ENCODE results near the gene NDNF. TPM values are rescaled to one million over a fixed set of nuclear protein-coding genes. Genes with fewer than 3 reads are reported as not detected.

Gene NDNF
- total and polyA plus RNA-seq, 2 experiments from 2014 or later: 13.6 to 30.5 TPM

DNA sequence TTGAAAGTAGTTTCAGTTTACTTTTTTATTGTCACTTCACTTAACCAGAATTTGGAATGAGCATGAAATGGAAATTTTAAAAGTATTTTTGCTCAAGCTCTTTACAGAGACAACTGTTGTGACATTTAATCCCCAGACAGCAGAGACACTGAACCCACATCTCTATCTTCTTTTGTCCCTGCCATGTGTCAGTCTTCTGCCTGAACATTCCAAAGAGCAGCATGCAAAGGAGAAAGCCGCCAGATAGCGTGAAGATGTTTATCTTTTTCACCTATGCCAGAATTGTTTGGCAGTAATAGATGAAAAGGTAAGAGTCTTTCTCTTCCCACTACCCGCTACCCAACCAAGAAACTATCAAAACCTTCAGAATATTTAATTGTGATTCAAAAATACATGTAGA is 46.8 kb downstream of the NDNF start:
- Histone ChIP-seq H3K36me3 (replicated peaks; ENCODE audit: insufficient read depth, low read depth) (no peaks in the 10 kb centered on the region), H4K20me1 (ENCODE audit: insufficient read depth, poor library complexity, severe bottlenecking) (no peaks in the 10 kb centered on the region), H3K27ac (no peak overlapping the region), H3K4me3 (no peak overlapping the region), H3K27me3 (no peaks in the 10 kb centered on the region), H2AFZ (no peak overlapping the region), H3K4me2 (no peak overlapping the region), H3K9me2 (replicated peaks; ENCODE audit: insufficient read depth) (no peaks in the 10 kb centered on the region), H3K79me2 (no peaks in the 10 kb centered on the region), H3K4me1 (ENCODE audit: insufficient read depth) (no peaks in the 10 kb centered on the region), H3K9me3 (ENCODE audit: low read depth) (no peaks in the 10 kb centered on the region)
- DNase-seq (ENCODE audit: low spot score): no peak
- TF ChIP-seq EZH2phosphoT487 (IDR thresholded peaks at IDR 0.05; ENCODE audit: low read depth, severe bottlenecking, unreplicated experiment) (no peak), EZH2 (IDR thresholded peaks at IDR 0.05; ENCODE audit: borderline replicate concordance) (no peak)
- TF ChIP-seq, protein P1, sequence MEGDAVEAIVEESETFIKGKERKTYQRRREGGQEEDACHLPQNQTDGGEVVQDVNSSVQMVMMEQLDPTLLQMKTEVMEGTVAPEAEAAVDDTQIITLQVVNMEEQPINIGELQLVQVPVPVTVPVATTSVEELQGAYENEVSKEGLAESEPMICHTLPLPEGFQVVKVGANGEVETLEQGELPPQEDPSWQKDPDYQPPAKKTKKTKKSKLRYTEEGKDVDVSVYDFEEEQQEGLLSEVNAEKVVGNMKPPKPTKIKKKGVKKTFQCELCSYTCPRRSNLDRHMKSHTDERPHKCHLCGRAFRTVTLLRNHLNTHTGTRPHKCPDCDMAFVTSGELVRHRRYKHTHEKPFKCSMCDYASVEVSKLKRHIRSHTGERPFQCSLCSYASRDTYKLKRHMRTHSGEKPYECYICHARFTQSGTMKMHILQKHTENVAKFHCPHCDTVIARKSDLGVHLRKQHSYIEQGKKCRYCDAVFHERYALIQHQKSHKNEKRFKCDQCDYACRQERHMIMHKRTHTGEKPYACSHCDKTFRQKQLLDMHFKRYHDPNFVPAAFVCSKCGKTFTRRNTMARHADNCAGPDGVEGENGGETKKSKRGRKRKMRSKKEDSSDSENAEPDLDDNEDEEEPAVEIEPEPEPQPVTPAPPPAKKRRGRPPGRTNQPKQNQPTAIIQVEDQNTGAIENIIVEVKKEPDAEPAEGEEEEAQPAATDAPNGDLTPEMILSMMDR (IDR thresholded peaks at IDR 0.05; ENCODE audit: poor library complexity): no peak
- 57% methylated on average over 3 of the region's 3 CpGs for WGBS (ENCODE audit: low lambda C conversion rate, missing lambda C conversion rate)

DNA sequence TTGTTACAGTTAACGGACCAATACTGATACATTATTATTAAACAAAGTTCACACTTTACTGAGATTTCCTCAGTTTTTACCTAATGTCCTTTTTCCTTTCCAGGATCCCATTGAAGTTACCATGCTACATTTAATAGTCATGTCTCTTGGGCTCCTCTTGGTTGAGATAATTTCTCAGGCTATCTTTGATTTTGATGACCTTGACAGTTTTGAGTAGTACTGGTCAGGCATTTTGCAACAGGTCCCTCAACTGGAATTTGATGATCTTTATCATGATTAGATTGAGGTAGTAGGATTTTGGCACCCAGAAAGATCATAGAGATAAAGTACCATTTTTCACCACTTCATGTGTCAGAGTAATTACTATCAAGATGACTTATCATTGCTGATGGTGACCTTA is 53.8 kb downstream of the NDNF start:
- Histone ChIP-seq H3K4me2 (no peak overlapping the region), H3K4me3 (no peak overlapping the region), H3K27me3 (no peaks in the 10 kb centered on the region), H3K79me2 (no peaks in the 10 kb centered on the region), H3K9me3 (ENCODE audit: low read depth) (no peaks in the 10 kb centered on the region), H4K20me1 (ENCODE audit: insufficient read depth, poor library complexity, severe bottlenecking) (no peaks in the 10 kb centered on the region), H3K9me2 (replicated peaks; ENCODE audit: insufficient read depth) (no peaks in the 10 kb centered on the region), H3K4me1 (ENCODE audit: insufficient read depth) (peaks cover 13% of the 10 kb centered on the region), H3K36me3 (replicated peaks; ENCODE audit: insufficient read depth, low read depth) (no peaks in the 10 kb centered on the region), H2AFZ (no peak overlapping the region), H3K27ac (no peak overlapping the region)
- TF ChIP-seq, protein P1 (IDR thresholded peaks at IDR 0.05; ENCODE audit: poor library complexity): no peak
- WGBS (ENCODE audit: low lambda C conversion rate, missing lambda C conversion rate): 96% methylated on average over 1 of the region's 1 CpG
- DNase-seq (ENCODE audit: low spot score): no peak

DNA sequence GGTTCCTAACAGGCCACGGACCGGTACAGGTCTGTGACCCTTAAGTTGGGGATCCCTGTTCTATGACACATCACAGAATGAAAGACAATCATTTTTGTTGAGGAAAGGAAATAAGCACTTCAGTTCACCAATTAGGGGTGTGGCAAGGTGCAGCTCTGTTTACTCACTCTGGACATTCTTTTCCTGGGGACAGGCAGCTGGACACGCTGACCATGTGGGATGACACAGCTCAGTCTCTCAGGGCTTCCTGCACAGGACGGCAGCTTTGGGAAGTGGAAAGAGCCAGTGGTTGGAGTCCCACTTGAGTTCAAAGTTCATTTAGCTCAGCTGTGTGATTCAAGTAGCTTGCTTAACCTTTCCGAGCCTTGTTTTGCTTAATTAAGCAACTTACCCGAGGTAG is 55.7 kb downstream of the NDNF start:
- peak; percentile 16 for DNase-seq (ENCODE audit: low spot score)
- Histone ChIP-seq H3K79me2 (no peaks in the 10 kb centered on the region), H3K4me2 (no peak overlapping the region), H3K36me3 (replicated peaks; ENCODE audit: insufficient read depth, low read depth) (no peaks in the 10 kb centered on the region), H3K9me2 (replicated peaks; ENCODE audit: insufficient read depth) (no peaks in the 10 kb centered on the region), H3K27ac (peak overlapping the region; percentile 44), H2AFZ (no peak overlapping the region), H3K27me3 (no peaks in the 10 kb centered on the region), H3K4me1 (ENCODE audit: insufficient read depth) (peaks cover 16% of the 10 kb centered on the region), H3K4me3 (no peak overlapping the region), H3K9me3 (ENCODE audit: low read depth) (no peaks in the 10 kb centered on the region), H4K20me1 (ENCODE audit: insufficient read depth, poor library complexity, severe bottlenecking) (no peaks in the 10 kb centered on the region)
- WGBS (ENCODE audit: low lambda C conversion rate, missing lambda C conversion rate): 79% methylated on average over 6 of the region's 6 CpGs
- TF ChIP-seq, protein P1 (IDR thresholded peaks at IDR 0.05; ENCODE audit: poor library complexity): no peak
- TF ChIP-seq EZH2 (IDR thresholded peaks at IDR 0.05; ENCODE audit: borderline replicate concordance) (no peak), EZH2phosphoT487 (IDR thresholded peaks at IDR 0.05; ENCODE audit: low read depth, severe bottlenecking, unreplicated experiment) (no peak)

DNA sequence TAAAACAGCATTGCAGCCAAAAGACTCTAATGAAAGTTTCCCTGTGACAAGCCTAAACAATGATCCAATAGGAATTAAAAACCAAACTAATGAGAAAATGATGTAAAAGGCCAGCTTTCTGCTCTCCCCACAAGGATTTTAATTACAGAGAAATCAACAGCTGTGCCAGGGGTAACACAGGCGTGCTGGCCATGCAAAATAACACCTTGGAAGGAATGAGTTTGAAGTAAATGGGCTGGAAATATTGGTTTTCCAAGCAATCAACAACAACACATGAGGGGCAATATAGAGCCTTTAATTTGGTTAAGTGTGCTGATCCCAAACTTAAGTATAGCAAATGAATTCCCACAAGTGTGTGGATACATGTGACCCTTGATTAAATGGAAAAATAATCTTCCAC is 56.9 kb downstream of the NDNF start:
- no peaks in the 10 kb centered on the region for H3K79me2 ChIP-seq
- no peaks in the 10 kb centered on the region for H3K36me3 ChIP-seq (replicated peaks; ENCODE audit: insufficient read depth, low read depth)
- TF ChIP-seq EZH2phosphoT487 (IDR thresholded peaks at IDR 0.05; ENCODE audit: low read depth, severe bottlenecking, unreplicated experiment): no peak
- TF ChIP-seq EZH2 (IDR thresholded peaks at IDR 0.05; ENCODE audit: borderline replicate concordance): no peak
- TF ChIP-seq, protein P1 (IDR thresholded peaks at IDR 0.05; ENCODE audit: poor library complexity): no peak
- DNase-seq (ENCODE audit: low spot score): no peak
- no peaks in the 10 kb centered on the region for H3K9me3 ChIP-seq (ENCODE audit: low read depth)
- H3K27ac ChIP-seq: peak overlapping the region; percentile 44
- 96% methylated on average over 1 of the region's 1 CpG for WGBS (ENCODE audit: low lambda C conversion rate, missing lambda C conversion rate)
- no peak overlapping the region for H2AFZ ChIP-seq
- H3K9me2 ChIP-seq (replicated peaks; ENCODE audit: insufficient read depth): no peaks in the 10 kb centered on the region
- no peak overlapping the region for H3K4me3 ChIP-seq
- no peaks in the 10 kb centered on the region for H4K20me1 ChIP-seq (ENCODE audit: insufficient read depth, poor library complexity, severe bottlenecking)
- H3K4me2 ChIP-seq: no peak overlapping the region
- H3K27me3 ChIP-seq: no peaks in the 10 kb centered on the region
- H3K4me1 ChIP-seq (ENCODE audit: insufficient read depth): peaks cover 16% of the 10 kb centered on the region
